Stimulated activated CD8-positive, alpha-beta memory T cell treated with anti-CD3 and anti-CD28 coated beads, Interleukin-15, amount 100 ng/mL, for 48 hours (primary cell): Measurements from ENCODE around the gene RBPJL.

ENCODE experiments used
- DNase-seq, 2 donors: peaks; one replicate each; pipeline ENCODE4 v3.0.0-alpha.2; 2020; ENCODE audit warnings: low read depth in 2 of 2

Gene RBPJL

DNA sequence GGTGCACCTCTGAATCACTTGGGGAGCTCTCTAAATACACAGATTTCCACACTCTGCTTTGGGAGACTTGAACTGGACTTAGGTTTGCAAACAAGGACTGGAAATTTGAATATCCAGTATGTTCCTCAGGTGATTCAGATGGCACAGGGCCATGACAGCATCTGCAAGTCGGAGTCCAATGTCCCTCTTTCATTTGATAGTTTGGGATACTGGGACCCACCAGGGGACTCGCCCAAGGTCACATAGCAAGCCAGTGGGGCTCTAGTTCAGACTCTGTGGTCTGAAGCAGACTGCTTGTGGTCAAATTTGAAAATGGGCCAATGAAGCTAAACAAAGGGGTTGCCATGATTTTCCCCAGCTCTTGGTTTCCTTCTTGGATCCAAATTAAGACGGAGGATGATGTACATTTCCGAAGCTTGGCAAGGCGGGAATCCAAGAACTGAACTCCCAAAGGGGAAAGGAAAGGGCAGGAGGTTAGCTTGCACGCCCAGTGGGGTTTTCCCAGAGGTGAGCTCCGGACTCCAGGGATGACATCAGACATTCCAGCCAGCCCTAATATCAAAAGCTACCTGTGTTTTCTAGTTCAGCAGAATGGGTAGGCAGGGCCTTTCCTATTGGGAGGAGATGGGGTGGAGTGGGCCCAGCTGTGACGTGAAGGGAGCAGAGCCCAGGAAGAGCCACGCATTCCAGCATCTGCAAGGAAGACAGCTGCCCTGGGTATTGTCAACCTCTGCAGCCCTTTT, 52.9 kb downstream of the RBPJL start:
- no peak for DNase-seq

DNA sequence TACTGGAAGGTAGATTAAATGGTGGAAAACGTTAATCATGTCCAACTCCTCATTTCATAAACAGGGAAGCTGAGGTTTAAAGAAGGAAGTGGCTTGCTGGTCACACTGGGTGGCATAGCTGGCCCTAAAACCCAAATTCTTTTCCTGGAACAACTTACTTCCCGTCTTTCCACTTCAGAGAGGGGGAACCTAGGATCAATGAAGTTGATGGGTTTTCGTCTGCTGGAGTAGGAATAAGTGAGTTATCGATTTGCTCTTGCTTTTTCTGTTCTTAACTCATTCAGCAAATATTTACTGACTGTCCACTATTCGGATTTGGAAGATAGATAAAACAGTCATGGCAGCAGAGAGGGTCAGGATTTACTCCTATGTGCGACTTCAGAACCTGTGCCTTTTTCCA, 55.2 kb downstream of the RBPJL start:
- no peak for DNase-seq

DNA sequence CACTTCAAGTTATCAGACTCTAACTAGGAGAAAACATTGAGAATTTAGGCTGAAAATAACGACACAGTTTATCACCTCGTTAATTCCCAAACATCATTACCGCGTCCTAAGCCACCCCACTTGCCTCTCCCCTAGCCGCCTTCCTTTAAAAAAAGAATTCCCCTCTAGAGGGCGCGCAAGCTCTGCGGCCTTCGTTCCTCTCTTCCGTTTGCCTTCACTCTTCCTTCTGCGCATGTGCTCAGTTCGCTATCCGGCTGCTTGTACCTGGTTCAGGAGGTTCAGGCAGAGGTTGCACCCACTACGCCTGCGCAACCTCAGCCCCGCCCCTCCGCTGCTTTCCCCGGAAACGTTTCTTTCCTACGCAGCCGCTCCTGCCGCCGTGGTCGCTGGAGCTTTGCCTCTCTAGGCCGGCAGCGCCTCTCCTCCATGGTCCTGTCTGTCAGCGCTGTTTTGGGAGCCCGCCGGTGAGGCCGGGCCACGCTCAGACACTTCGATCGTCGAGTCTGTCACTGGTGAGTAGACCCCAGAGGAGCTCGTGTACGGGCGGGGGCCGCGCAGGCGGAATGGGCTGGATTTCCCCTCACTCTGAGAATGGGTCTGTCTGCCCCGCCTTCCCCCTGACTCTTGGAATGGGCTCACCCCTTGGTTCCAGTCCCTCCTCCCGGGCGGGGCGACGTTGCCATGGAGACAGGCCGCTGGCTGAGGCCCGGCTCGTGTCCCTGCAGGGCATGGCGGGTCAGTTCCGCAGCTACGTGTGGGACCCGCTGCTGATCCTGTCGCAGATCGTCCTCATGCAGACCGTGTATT, 56.4 kb downstream of the RBPJL start, which contains the start of gene SYS1:
SYS1 (plus strand) TSS at position 353 of the 807 bp plus-strand sequence; CDS start at position 729, 376 bp downstream.
- DNase-seq: peak; percentile 97 to 98

DNA sequence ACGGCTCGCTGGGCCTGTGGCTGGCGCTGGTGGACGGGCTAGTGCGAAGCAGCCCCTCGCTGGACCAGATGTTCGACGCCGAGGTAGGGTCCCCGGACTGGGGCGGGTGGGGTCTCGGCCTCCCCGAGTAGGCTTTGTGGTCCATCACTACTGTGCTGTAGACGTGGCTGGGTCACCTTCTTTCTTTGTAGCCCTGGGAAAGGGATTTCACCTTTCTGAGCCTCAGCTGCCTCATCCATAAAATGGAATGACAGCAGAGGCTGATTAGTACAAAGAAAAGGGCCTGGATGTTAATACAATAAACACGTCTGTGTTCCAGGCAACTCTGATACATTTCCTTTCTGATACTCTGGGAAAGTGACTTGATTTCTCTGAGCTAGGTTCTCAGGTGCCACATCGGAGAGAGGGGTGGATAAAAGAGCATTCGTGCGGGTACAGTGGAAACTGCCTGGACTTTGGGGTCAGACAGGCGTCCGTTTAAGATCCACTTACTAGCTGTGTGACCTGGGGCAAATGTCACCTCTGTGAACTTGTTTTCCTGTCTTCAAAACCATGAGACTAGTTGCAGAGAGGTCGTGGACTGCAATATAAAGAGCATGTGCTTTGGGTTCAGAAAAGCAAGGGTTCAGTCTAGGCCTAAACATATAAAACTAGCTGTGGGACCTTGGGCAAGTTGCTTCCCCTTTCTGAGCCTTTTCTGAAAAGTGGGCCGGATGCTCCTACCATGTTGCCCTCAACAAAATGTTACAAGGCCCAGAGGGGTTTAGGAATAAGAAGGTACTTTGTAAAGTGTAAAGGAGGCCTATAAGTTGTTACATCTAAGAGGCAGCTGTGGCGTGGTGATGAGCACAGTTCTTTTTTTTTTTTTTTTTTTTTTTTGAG, 57.2 kb downstream of the RBPJL start:
- no peak for DNase-seq

DNA sequence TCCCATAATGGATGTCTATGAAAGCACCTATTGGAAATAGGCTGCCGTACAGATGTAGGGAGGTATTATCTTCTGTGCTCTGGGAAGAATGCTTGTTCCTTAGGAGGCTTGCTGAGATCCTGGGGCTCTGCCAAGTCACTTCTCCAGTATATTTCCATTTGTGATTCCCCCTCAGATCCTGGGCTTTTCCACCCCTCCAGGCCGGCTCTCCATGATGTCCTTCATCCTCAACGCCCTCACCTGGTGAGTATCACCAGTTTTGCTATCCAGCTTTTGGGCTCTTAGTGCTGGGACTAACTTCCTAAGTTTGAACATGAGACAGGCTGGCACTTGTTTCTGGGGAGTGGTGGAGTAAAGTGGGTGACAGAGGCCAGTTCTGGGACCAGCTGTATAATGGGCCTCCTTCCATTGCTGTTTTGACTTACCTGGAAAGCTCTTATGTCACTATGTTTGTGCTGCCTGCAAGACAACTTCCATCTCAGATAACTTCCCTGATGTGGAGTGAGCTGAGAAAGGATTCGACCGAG, 58.9 kb downstream of the RBPJL start:
- no peak for DNase-seq

DNA sequence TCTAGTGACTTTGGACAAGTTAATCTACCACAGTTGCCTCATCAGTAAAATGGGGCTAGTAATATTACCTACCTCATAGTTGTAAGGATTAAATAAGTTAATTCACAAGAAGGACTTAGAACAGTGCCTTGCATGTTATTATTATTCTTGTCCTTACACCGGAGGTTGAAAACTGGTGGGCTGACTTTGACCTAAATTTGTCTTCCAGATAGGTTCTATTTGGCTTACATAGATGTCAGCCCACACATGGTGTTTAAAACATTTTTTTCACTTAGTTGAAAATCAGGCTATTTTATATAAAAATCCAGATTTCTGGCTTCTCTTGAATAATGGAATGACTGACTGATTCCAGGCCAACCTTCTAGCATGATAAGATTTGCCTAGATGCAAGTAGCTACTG, 59.6 kb downstream of the RBPJL start:
- no peak for DNase-seq

DNA sequence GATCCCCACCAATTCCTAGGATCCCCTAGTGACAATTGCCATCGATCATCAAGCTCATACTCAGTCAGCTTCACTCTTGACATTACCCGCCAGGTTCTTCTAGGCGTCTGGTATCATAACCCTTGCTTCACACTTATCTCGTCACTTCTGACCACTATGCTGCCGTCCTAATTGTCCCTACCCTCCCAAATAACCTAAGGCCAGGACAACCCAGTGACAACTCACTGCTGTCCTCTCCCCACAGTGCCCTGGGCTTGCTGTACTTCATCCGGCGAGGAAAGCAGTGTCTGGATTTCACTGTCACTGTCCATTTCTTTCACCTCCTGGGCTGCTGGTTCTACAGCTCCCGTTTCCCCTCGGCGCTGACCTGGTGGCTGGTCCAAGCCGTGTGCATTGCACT, 60.0 kb downstream of the RBPJL start:
- DNase-seq: no peak

DNA sequence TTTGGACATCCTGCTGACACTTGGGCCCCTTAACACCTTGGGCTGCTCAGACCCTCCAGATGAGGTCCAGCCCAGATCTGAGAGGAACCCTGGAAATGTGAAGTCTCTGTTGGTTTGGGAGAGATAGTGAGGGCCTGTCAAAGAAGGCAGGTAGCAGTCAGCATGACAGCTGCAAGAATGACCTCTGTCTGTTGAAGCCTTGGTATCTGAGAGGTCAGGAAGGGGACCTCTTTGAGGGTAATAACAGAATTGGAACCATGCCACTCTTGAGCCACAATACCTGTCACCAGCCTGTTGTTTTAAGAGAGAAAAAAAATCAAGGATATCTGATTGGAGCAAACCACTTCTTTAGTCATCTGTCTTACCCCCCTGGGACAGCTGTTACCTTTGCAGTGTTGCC, 60.5 kb downstream of the RBPJL start:
- DNase-seq: no peak
